Measurements from ENCODE around the gene TBC1D4.

Gene TBC1D4

DNA sequence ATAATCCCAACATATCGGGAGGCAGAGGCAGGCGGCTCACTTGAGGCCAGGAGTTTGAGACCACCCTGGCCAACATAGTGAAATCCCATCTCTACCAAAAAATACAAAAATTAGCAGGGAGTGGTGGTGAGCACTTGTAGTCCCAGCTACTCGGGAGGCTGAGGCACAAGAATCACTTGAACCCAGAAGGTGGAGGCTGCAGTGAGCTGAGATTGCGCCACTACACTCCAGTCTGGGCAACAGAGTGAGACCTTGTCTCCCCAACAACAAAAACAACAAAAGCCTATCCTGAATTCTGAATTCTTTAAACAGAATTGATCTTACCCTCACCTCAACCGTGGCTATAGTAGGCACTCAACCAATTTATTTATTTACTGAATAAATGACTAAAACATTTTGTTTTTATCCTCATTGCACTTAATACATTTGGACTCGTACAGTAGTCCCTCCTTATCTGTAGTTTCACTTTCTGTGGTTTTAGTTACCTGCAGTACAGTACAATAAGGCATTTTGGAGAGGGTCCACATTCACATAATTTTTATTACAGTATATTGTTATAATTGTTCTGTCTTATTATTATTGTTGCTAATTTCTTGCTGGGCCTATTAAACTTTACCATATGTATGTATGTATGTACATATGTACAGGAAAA lies 98.8 kb downstream of the TBC1D4 start:
- DNase-seq, result no peak

- DNase-seq, result no peak
These were observed 103.7 kb downstream of the TBC1D4 start for GRCh38 chr13:75378301-75378700.

- no peak for DNase-seq
These were observed 105.1 kb downstream of the TBC1D4 start for GRCh38 chr13:75376792-75377402.

DNA sequence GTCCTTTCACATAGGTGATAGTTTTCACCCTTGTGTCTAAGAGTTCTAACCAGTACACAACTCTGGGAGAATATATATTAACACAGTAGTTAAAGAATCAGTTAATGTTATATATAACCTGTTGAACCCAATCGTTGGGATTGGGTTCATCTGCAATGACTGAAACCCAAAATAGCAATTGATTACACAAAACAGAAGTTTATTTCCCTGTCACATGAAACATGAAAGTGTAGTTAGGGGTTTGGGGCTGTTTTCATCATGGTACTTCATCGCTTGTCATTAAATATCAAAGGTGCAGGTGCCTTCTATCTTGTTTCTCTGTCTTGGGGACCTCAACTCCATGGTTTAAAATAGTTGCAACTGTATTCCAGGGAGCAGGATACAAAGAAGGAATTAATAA lies 106.6 kb downstream of the TBC1D4 start:
- DNase-seq, result no peak

DNA sequence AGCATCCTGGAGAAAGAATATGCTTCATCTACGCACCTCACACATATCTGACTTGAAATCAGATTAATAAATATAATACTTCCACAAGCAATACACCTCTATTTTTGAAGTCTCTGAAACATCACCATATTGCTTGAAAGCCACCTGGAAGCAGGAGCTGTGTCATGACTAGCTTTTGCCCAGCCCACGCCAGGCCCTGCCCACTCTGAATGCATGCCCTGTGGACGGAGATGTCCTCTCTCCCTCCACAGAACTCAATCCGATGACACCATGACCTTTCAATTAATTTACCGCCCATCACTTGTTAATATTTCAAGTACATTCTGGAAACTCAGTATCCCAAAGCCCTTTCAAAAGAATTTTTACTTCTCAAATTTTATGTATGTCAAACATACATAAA lies 108.0 kb downstream of the TBC1D4 start:
- DNase-seq, result no peak

- no peak for DNase-seq
These were observed 108.8 kb downstream of the TBC1D4 start for GRCh38 chr13:75372923-75373841.

- no peak for DNase-seq
These were observed 109.5 kb downstream of the TBC1D4 start for GRCh38 chr13:75372517-75372916.

GRCh38 chr13:75371203-75371602 lies 110.8 kb downstream of the TBC1D4 start:
- no peak for DNase-seq

GRCh38 chr13:75370774-75371173 lies 111.2 kb downstream of the TBC1D4 start:
- DNase-seq, result no peak

DNA sequence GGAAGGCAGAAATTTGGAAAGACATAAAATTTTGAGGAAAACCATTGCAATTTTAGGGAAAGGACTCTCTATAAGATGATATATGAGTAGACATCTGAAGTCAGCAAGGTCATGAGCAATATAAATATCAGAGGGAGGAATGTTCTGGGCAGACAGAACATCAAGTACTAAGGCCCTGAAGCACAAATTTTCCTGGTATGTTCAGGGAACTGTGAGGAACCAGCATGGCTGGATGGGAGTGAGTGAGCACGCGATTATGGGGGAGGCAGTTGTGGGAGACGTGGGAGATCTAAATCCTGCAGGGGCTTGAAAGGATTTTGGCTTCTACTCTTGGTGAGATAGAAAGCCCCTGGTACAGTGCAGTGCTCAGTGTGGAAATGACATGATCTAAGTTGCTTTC lies 112.0 kb downstream of the TBC1D4 start:
- DNase-seq, result no peak

DNA sequence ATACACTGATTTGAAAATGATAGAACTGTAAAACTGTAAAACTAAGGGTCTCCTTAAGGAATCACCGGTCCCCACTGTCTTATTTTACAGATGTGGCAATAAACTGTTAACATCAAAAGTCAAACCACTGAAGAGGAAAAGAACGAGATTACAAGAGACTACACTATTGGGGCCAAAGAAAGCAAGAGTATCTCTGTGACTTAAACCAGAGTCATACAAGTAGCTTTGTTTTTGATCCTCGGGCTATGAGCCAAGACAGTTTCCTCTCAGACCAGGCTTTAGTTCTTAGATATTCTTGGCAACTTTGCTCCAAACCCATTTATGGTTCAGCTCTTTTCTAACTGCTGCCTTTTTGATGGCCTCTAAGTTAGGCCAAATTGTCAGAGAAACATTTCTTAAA lies 113.8 kb downstream of the TBC1D4 start:
- no peak for DNase-seq

GRCh38 chr13:75366380-75367280 lies 115.3 kb downstream of the TBC1D4 start:
- no peak for DNase-seq

DNA sequence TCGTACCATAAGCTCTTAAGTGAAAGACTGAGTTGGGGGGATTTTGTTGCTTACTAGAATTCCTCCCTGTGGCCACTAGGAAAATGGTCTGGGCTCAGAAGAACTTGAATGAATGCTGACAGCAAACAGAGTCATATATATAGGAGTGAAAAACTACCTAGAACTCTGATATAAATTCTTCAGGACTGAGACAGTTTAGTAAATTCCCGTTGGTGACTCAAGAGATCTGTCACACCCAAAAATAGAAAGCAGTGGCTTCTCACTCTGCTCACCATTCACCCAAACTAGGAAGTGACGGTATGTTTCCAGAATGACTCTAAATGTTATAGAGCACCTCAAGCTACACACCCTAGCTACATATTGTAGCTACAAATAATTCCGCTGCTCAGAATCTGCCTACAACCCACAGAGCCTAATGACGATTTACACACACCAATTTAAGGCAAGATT lies 116.2 kb downstream of the TBC1D4 start:
- DNase-seq, result no peak

- no peak for DNase-seq
These were observed 117.7 kb downstream of the TBC1D4 start for GRCh38 chr13:75364131-75364713.

DNA sequence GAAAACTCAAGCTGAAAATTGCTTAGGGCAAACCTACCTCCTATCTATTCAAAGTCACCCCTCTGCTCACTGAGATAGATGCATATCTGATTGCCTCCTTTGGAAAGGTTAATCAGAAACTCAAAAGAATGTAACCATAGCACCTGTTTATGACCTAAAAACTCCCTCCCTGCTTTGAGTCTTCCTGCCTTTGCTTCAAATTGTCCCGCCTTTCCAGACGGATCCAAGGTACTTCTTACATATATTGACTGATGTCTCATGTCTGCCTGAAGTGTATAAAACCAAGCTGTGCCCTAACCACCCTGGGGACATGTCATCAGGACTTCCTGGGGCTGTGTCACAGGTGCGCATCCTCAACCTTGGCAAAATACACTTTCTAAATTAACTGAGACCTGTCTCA lies 118.6 kb downstream of the TBC1D4 start:
- no peak for DNase-seq

DNA sequence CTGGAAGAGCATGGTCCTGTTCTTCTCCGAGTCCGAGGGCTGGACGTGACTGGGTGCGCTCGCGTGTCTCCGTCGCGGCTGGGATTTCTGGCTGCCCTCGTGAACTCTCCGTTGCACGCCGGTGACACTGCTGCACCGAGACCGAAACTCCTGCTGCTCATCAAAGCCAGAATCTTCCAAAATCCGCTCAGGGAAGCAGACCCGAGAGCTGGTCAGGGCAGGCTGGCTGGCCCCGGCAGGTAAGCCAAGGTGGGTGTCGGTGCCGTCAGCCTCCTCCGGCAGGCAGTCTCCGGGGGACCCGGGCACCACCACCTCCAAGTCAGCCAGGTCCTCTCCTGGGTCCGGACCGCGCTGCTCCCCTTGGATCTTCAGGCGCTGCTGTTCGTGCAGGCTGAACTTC lies 119.9 kb downstream of the TBC1D4 start:
- no peak for DNase-seq

- DNase-seq, result no peak
These were observed 121.8 kb downstream of the TBC1D4 start for GRCh38 chr13:75360170-75360569.

DNA sequence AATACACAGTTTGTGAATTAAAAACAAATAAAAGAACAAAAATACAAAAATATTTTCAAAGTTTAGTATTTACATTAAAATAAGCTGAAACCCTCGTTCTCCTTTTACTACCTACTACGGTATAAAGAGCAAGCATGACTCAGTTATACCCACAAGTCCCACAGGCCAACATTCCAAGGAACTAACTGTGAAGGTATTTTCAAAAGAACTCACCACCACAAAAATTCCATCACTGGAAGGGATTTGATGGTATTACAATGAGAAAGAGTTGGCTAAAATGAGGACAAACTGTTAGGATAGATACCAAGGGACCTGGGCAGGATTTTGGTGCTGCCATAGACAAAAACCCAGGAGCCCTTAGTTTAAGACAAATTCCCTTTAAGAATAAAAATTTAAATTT lies 122.7 kb downstream of the TBC1D4 start:
- no peak for DNase-seq

- DNase-seq, result peak; percentile 69
These were observed 124.2 kb downstream of the TBC1D4 start for GRCh38 chr13:75357576-75358289.

GRCh38 chr13:75356421-75356820 lies 125.5 kb downstream of the TBC1D4 start:
- DNase-seq, result no peak

DNA sequence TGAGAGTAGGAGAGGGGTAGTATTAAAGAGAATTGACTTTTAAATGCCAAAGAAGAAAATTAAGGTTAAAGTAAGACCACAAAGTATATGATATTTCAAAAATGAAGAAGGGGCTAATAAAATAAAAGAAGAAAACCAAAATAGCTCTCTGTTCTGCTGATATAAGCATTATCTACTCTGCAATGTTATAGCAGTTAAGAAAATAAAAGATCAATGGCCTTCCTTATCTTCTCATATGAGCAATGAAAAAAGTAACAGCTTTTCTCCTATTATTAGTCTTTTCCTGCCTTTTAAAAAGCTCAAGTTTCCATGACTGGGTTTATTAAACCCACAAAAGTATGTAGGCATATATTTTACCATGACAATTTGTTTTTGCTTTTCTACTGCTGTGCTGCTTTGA lies 126.4 kb downstream of the TBC1D4 start:
- DNase-seq, result no peak

DNA sequence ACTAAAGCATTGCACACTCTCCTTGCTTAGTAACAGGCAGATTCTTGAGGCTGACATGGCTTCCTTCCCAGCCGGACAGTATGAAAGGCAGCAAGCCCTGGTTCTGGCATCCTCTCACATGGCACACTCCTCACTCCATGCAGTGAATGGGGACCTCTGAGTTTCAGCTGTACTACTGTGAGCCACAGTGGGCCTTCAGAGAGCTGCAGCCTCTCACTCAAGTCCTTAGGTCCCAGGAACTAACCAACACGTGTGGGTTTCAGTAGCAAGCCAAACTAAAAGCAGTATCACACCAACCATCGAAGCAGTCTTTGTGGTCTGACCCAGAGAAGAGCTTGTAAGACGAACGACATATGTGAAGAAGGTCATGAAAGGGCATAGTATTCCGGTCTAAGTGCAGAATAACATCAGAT lies 128.2 kb downstream of the TBC1D4 start:
- no peak for DNase-seq
